ENCODE data around the gene WNT4. TPM values are rescaled to one million over a fixed set of nuclear protein-coding genes. Genes with fewer than 3 reads are reported as not detected.
A peak's percentile ranks its signal among the peaks of the same experiment; 100 is the strongest.

The WNT4 gene
- total RNA-seq, 1 donor from 2014 or later: 26.4 TPM

- no peak overlapping the region for H3K4me3 Mint-ChIP-seq
Observed at GRCh38 chr1:22139817-22140216, 3.1 kb downstream of the WNT4 start.

GRCh38 chr1:22139066-22139594 lies 3.8 kb downstream of the WNT4 start:
- no peak for DNase-seq (ENCODE audit: extremely low spot score, unreplicated experiment)
- H3K9me3 Mint-ChIP-seq: no peaks in the 10 kb centered on the region
- no peak for TF ChIP-seq CTCF (conservative IDR thresholded peaks at IDR 0.05)
- H3K27me3 Mint-ChIP-seq: peaks cover 31% of the 10 kb centered on the region
- H3K36me3 Mint-ChIP-seq: peaks cover 3% of the 10 kb centered on the region
- peak overlapping the region; percentile 51 for H3K4me3 Mint-ChIP-seq
- H3K27ac Mint-ChIP-seq: no peak overlapping the region
- peaks cover 40% of the 10 kb centered on the region for H3K4me1 Mint-ChIP-seq (ENCODE audit: unreplicated experiment)

More at GRCh38 chr1:22139817-22140216, 3.1 kb downstream of the WNT4 start:
- TF ChIP-seq CTCF (conservative IDR thresholded peaks at IDR 0.05): no peak
- Mint-ChIP-seq H3K36me3 (peaks cover 3% of the 10 kb centered on the region), H3K9me3 (no peaks in the 10 kb centered on the region), H3K27me3 (peaks cover 38% of the 10 kb centered on the region), H3K4me1 (ENCODE audit: unreplicated experiment) (peaks cover 43% of the 10 kb centered on the region), H3K27ac (no peak overlapping the region)
- DNase-seq (ENCODE audit: extremely low spot score, unreplicated experiment): no peak

GRCh38 chr1:22137004-22137720 lies 5.7 kb downstream of the WNT4 start:
- no peak for DNase-seq (ENCODE audit: extremely low spot score, unreplicated experiment)
- Mint-ChIP-seq H3K36me3 (peaks cover 3% of the 10 kb centered on the region), H3K27me3 (peaks cover 25% of the 10 kb centered on the region), H3K4me1 (ENCODE audit: unreplicated experiment) (peaks cover 36% of the 10 kb centered on the region), H3K27ac (no peak overlapping the region), H3K4me3 (no peak overlapping the region), H3K9me3 (no peaks in the 10 kb centered on the region)
- no peak for TF ChIP-seq CTCF (conservative IDR thresholded peaks at IDR 0.05)

GRCh38 chr1:22133931-22134324 lies 9.0 kb downstream of the WNT4 start:
- H3K4me1 Mint-ChIP-seq (ENCODE audit: unreplicated experiment): peaks cover 25% of the 10 kb centered on the region

GRCh38 chr1:22133247-22133930 lies 9.5 kb downstream of the WNT4 start:
- Mint-ChIP-seq H3K36me3 (no peaks in the 10 kb centered on the region), H3K9me3 (no peaks in the 10 kb centered on the region), H3K4me3 (no peak overlapping the region), H3K27ac (no peak overlapping the region), H3K27me3 (peaks cover 5% of the 10 kb centered on the region), H3K4me1 (ENCODE audit: unreplicated experiment) (peaks cover 23% of the 10 kb centered on the region)
- no peak for TF ChIP-seq CTCF (conservative IDR thresholded peaks at IDR 0.05)
- DNase-seq (ENCODE audit: extremely low spot score, unreplicated experiment): no peak

More at GRCh38 chr1:22133931-22134324, 9.0 kb downstream of the WNT4 start:
- Mint-ChIP-seq H3K4me3 (no peak overlapping the region), H3K36me3 (no peaks in the 10 kb centered on the region), H3K9me3 (no peaks in the 10 kb centered on the region), H3K27me3 (peaks cover 5% of the 10 kb centered on the region), H3K27ac (no peak overlapping the region)
- TF ChIP-seq CTCF (conservative IDR thresholded peaks at IDR 0.05): no peak
- DNase-seq (ENCODE audit: extremely low spot score, unreplicated experiment): no peak
